Psoas muscle (tissue), 8 donors: ENCODE measurements around the gene SLC35B2. TPM values are rescaled to one million over a fixed set of nuclear protein-coding genes. Genes with fewer than 3 reads are reported as not detected.
A peak's percentile ranks its signal among the peaks of the same experiment; 100 is the strongest.

ENCODE experiments used
- ATAC-seq, 4 donors: fragments of 200-7000 bp; cut with Tn5 transposase; one replicate each; pipeline ENCODE4 v1.9.1; 2020; ENCODE audit warnings: moderate library complexity in 3 of 4, mild to moderate bottlenecking in 2 of 4
- DNase-seq, 2 donors: peaks; one replicate each; pipeline ENCODE4 v3.0.0-alpha.2; 2020
- H3K27ac ChIP-seq: fragments of 200-600 bp; one replicate; pipeline ENCODE4 v1.8.0; 2022
- H3K27me3 ChIP-seq, 3 donors: fragments of 200-600 bp in 1 of 3; one replicate each; pipeline versions ENCODE4 v1.6.1 to v1.8.0; 2013 to 2022; ENCODE audit warnings: low read length in 2 of 3, mild to moderate bottlenecking in 2 of 3, moderate library complexity in 1 of 3; ENCODE audit not compliant: insufficient read depth in 3 of 3
- H3K36me3 ChIP-seq, 2 donors: fragments of 200-600 bp in 1 of 2; one replicate each; pipeline versions ENCODE4 v1.6.1 to v1.8.0; 2013 to 2022; ENCODE audit warnings: low read depth in 1 of 2, mild to moderate bottlenecking in 1 of 2, moderate library complexity in 1 of 2; ENCODE audit not compliant: insufficient read depth in 1 of 2
- H3K4me1 ChIP-seq: fragments of 200-600 bp; one replicate; pipeline ENCODE4 v1.8.0; 2022
- H3K4me3 ChIP-seq: fragments of 200-600 bp; one replicate; pipeline ENCODE4 v1.8.0; 2022; ENCODE audit warnings: mild to moderate bottlenecking
- H3K9me3 ChIP-seq: fragments of 200-600 bp; one replicate; pipeline ENCODE4 v1.8.0; 2022
- CTCF ChIP-seq: fragments of 200-600 bp; IDR thresholded peaks from one replicate; pipeline ENCODE4 v1.8.0; 2022; ENCODE audit warnings: antibody characterized with exemption
- WGBS, 3 donors: extraction: QIAGEN DNeasy Blood & Tissue Kit; methylation state at CpG; one replicate each; pipeline versions ENCODE4 v1.1.6 to v1.1.7; 2013; 5-methylcytosine and 5-hydroxymethylcytosine counted together
- intact Hi-C, 2 donors: fragments of 100-400 bp; cut with DNase I; formaldehyde crosslinking; loops; one replicate each; pipeline versions ENCODE4 v1.11.0 to v1.14.2; 2022
- polyA plus RNA-seq, 3 donors: library from polyadenylated mRNA; stranded (reverse); fragments of 200-250 nt; gene quantifications; one replicate each; pipeline ENCODE4 v1.2.3, GENCODE V29; 2013
- total RNA-seq, 4 donors: library from RNA; stranded (reverse); fragmentation: NEBNext Ultra II Directional in 2 of 4; extraction: Animal tissue kit (Norgen Biotek cat#: 25700) in 2 of 4; gene quantifications; one replicate each; pipeline versions ENCODE4 v1.2.1 to v1.2.4, GENCODE V29; 2021 to 2023
- donor health status: healthy with polysubstance abuse.
- donor health status: DM: no; HTN: no; CAD: no; lungs with moderate emphysema.
- donor health status: Bipolar disorder and iron deficiency.
- donor health status: healthy.
- donor health status: DM: yes; HTN: yes; CAD: no.
- donor health status: DM: no; HTN: no; CAD: no.
- donor health status: DM: no; HTN: no; CAD: no.
- donor health status: DM: yes; HTN: yes; CAD: no.

The SLC35B2 gene
- total and polyA plus RNA-seq, 7 donors = 10.9 to 23.6 (median 20.8) TPM

GRCh38 chr6:44224965-44225305 lies 32.4 kb downstream of the SLC35B2 start:
- intact Hi-C loops = loop anchor here in 1 of 2 donors (5.0 kb wide), 1 partner anchor 123 kb away; no protein-coding TSS in a partner anchor
- Histone ChIP-seq H3K27me3 (no peaks in the 10 kb centered on the region), H3K9me3 (no peaks in the 10 kb centered on the region), H3K36me3 (peaks cover 0 to 5% of the 10 kb centered on the region in 2 donors), H3K4me3 (peak overlapping the region; percentile 84), H3K4me1 (peaks cover 66% of the 10 kb centered on the region), H3K27ac (peak overlapping the region; percentile 87)
- ATAC-seq (no peak), DNase-seq (no peak)
- 60 to 77% (median 70%) methylated on average over 4 of the region's 4 CpGs for WGBS, 3 donors
- no peak for TF ChIP-seq CTCF

GRCh38 chr6:44224029-44224964 lies 33.0 kb downstream of the SLC35B2 start:
- Histone ChIP-seq H3K27me3 (no peaks in the 10 kb centered on the region), H3K4me1 (peaks cover 60% of the 10 kb centered on the region), H3K4me3 (peak overlapping the region; percentile 84), H3K27ac (peak overlapping the region; percentile 87), H3K9me3 (no peaks in the 10 kb centered on the region), H3K36me3 (no peaks in the 10 kb centered on the region)
- DNase-seq = no peak
- ATAC-seq = no peak
- WGBS, 3 donors = 6 to 8% (median 6%) methylated on average over 16 to 18 of the region's 18 CpGs
- no peak for TF ChIP-seq CTCF
- intact Hi-C loops = no loop called here

- H3K4me1 ChIP-seq = peaks cover 55% of the 10 kb centered on the region
Observed at GRCh38 chr6:44223319-44224028, 33.9 kb downstream of the SLC35B2 start, which contains the start of gene SLC29A1. TSS of gene SLC29A1 (plus strand) at chr6:44223595. CDS start at chr6:44227314, 3,719 bp downstream.

More at GRCh38 chr6:44223319-44224028, 33.9 kb downstream of the SLC35B2 start, which contains the start of gene SLC29A1:
- intact Hi-C loops = no loop called here
- Histone ChIP-seq H3K9me3 (no peaks in the 10 kb centered on the region), H3K27ac (peak within 1 kb of the TSS; percentile 87), H3K4me3 (peak within 1 kb of the TSS; percentile 84), H3K27me3 (no peaks in the 10 kb centered on the region), H3K36me3 (no peaks in the 10 kb centered on the region)
- ATAC-seq (peak; percentile 31 to 50 (median 39)), DNase-seq (peak; percentile 83 to 89)
- no peak for TF ChIP-seq CTCF
- WGBS, 3 donors = 1% methylated on average over 50 to 73 of the region's 73 CpGs
